HG03039 (cell line): ENCODE measurements around the gene DGCR2.
"Not testable (repeated sequence)": the region's sequence is repeated elsewhere in the genome, so short reads cannot be mapped to it uniquely, and the experiment has no call there.

Source experiments
- ATAC-seq: cut with Tn5 transposase; IDR thresholded peaks from one replicate; pipeline ENCODE4 v1.9.1; 2021; ENCODE audit warnings: mild to moderate bottlenecking, moderate library complexity; ENCODE audit not compliant: unreplicated experiment

Gene DGCR2

DNA sequence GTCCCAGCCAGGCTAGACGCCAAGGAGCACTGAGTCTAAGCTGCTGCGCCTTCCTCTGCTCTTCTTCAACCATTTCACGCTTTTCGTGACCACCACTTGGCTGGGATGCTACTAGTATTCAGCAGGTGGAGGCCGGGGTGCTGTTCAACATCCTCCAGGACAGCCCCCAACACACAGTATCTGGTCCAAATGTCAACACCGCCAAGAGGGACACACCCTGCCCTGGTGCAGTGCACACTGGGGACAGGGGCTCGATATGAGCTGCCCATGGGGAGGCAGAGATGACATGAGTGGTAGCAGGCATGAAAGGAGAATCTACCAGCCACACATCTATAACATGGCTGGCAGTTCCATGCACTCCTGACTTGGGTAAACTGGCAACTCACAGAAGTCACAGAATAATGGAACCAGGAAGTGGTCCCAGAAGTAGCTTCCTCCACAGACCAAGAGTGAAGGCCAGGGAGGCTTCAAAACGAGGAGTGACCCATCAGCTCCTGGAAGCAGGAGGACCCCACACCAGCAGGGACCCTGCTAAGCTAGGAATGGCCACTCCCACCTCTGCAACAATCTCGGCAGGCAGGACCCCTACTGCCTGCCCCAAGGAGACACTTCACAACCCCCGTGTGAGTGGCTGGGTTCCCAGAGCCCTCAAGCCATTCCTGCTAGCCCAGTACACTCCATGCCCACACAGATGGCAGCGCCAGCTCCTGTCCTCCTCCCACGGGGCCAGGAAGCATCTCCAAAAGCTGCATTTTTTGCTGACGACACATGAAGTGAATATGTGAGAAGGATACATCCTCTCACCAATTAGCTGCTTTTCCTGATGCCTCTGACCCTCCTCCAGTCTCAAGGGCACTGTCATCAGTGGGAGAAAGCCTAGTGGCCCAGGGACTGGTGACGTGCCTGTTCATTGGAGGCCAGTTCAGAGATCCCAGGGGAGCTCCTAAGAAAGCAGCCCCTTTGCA lies 78.8 kb downstream of the DGCR2 start:
- no peak for ATAC-seq

DNA sequence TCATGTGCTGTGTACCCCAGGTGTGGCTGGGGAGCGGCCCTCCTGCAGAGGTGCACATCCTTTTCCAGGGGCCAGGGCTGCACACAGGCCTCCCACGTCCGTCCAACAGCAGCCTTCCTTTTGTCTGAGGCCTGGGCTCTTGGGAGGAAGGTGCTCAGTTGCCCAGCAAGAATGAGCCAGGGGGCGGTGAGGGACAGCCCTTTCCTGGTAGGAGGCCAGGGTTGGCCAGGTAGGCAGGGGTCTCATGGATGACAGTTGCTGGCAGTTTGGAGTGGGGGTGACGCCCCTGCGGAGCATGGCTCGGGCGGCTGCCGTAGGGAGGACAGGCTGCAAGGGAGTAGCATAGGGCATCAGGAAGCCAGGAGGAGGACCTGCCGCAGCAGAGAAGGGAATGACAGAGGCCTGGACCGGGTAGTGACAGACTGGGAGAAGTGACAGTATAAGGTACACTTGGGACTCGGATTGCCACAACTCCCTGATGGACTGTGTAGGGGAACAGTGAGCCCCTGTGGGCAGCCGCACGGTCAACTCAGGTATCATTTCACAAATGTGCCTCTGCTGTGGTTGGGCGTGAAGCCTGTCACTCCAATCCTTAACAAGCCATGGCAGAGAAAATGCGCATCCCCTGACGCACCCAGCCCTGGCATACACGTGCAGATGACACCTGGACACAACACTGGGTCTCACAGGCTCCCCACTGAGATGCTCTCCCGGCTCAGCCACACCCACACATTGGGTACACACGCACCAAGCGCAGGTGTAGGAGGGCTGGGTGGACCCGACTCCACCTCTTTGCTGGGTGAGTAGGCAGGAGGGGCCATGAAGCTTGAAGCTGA lies 79.7 kb downstream of the DGCR2 start:
- ATAC-seq: no peak

DNA sequence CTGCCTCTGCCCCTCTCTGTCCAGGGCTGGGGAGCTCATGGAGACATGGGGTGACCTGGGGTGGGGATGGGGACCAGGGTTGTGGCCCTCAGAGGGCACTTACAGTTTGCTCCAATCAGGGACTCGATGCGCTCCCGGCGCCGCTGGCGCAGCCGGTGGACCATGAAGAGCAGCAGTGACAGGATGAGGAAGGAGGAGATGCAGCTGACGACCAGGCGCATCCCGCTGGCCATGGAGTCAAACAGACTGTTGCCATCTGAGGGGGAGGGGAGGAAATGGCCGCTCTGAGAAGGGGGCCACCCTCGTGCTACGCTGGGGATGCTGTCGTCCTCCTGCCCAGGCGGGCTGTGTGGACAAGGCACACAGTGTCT lies 80.5 kb downstream of the DGCR2 start:
- no peak for ATAC-seq

DNA sequence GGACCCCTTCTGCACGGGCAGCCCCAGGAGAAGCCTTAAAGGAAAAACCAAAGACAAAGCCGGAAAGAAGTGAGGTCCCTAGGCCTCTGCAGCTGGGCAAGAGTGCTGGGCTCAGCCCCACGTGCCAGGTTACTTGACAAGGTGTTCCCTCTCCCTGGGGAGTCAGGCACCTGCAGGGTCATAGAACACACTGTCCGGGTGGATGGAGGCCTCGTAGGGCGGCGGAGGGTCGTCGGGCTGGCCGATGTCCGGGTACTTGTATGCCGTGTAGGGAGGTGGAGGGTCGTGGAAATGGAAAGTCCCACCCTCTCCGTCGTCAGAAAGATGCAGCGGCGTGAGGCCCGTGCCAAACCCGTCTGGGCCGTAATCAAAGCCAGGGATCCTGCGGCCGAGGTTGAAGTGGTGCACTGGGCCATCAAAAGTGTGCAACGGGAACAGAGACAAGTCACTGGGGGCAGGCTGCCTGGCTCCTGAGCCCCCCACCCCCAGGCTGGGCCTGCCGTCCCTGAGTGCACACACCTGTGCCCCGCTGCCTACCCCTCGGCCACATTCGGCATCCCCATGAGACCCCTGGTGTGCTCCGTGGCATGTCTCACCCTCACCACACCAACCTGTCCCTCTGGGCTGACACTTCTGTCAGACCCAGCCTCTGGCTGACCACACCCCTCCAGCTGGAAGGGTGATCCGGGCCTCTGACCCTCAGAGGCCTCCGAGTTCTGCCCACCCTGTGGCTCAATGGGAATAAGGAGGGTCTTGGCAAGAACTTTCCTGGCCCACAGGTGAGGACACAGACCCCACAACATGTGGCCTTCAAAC lies 81.1 kb downstream of the DGCR2 start:
- ATAC-seq: no peak

DNA sequence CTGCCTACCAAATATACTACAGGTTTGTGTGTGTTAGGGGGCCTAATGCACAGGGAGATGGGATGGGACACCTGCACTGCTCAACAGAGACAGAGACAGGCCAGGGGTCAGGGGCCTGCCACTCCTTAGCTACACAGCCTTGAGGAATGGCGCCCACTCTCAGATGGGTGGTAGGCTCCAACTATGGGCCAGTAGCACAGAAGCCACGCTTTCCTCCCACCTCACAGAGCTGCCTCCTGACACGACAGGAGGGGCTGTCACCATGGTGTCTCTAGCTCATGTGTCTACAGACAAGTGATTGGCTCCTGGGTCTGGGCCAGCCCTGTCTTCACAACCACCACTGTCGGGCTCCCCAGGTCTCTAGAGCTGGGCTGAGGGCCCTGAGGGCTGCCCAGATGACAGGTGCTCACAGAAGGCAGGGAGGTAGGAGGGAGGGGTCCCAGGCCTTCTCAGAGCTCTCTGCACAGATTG lies 81.8 kb downstream of the DGCR2 start:
- ATAC-seq: no peak

DNA sequence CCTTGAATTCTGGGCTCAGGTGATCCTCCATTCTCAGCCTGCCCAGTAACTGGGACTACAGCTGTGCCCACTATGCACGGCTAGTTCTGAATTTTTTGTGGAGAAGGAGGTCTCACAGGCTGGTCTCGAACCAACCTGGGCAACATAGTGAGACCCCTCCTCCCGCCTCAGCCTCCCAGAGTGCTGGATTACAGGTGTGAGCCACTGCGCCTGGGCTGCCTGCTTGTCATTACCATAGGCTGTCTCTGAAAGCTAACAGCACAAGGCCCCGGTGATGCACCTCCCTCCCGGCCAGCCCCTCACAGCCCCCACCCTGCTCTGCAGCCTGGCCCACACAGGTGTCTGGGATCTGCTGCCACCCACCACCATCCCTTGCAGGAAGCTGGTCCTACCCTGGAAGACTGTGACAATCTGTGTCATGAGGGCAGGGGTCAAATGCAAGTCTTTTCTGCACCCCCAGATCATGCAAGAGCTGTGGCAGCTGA lies 82.4 kb downstream of the DGCR2 start:
- no peak for ATAC-seq

DNA sequence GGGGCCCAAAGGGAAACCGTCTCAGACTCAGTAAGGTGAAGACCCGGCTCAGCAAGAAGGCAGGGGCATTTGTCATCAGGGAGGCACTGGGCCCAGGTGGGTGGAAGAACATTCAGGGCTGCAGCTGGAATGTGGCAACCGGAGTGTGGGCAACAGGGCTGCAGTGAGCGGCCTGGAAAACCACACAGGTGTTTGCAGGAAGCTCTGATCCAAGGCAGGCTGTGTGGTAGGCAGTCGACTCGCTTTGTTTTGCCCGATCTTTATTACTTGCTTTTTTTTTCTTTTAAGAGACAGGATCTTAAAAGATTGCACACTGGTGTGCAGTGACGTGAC lies 82.8 kb downstream of the DGCR2 start:
- no peak for ATAC-seq

DNA sequence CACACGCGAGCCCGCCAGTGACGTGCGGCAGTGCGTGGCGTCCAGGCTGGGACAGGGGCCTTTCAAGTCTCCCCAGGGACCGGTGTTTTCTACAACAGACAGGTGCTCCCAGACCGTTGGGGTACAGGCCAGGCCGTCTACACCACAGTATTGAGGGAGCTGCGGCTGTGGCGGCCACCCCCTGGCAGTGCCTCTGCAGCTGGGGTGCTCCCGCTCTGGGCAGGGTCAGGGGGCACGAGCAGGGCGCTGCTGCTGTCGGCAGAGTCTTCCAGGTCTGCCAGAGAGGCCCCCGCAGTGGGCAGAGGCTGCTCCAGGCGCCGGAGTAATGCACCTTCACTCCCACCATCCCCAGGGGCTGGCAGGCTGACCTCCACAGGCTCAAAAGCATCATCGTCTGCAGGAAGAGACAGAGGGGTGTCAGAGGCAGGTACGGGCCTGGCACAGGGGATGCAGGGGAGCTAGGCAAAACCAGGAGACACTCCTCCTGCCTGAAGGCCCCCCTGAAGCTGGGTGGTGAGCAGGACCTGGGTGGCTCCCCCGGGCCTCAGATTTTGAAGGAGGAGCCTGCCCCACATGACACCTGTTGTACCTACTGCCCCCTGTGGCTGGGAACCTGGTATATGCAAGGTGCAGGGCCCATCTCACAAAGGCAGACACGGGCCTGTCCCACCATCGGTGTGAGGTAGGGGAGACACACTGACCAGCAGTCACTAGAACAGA lies 83.3 kb downstream of the DGCR2 start:
- no peak for ATAC-seq

DNA sequence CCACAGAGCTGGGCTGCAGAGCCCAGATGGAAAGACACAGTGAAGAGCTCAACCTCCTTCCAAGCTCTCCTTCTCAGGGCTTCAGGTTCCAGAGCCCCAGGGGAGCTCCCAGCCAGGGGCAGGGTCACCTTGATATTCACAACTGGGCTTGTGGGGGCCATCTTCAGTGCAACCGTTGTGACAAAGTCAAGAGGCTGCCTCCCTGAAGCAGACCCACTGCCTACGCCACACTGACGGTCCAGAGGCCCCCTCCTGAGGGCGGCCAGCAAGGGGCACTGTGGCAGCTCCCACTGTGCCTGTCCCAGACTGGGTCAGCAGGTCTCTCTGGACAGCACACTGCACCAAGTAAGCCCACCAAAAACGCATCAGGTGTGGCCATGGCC lies 84.1 kb downstream of the DGCR2 start:
- ATAC-seq: no peak

DNA sequence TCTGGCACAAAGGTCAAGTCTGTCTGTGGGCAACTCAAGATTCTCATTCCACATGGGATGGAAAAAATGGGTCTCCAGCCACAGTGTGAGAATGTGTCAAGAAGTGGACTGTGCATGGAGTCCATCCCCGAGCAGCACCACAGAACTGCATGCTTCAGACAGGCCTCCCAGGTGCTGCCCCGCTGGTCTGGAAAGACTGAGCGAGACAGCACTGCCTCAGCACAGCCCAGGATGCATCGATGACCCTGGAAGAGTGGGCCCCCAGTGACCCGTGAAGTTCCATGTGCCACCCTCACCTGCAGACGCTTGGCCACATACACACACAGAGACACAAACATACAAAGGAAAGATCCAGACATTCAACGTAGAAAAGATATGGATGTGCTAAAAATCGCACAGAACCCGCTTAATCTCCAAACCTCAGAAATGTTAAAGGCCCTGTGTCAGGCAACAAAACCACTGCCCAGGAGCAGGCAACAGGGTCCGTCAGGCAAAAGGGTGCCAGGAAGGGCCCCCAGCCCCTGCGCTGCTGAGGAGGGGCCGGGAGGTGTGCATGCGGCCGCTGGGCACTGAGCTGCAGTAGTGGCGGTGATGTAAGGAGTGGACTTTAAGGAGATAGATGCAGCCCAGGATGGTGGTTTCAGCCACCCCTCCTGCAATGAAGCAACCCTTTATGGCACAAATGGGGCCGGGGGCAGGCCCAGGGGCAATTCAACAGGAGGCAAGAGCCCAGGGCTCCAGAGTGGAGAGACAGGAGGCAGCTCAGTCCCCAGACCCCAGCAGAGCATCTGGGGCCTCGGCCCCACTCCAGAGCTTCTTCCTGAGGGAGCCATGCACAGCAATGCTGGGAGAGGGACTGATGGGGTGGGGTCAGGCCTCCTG lies 84.7 kb downstream of the DGCR2 start:
- no peak for ATAC-seq

DNA sequence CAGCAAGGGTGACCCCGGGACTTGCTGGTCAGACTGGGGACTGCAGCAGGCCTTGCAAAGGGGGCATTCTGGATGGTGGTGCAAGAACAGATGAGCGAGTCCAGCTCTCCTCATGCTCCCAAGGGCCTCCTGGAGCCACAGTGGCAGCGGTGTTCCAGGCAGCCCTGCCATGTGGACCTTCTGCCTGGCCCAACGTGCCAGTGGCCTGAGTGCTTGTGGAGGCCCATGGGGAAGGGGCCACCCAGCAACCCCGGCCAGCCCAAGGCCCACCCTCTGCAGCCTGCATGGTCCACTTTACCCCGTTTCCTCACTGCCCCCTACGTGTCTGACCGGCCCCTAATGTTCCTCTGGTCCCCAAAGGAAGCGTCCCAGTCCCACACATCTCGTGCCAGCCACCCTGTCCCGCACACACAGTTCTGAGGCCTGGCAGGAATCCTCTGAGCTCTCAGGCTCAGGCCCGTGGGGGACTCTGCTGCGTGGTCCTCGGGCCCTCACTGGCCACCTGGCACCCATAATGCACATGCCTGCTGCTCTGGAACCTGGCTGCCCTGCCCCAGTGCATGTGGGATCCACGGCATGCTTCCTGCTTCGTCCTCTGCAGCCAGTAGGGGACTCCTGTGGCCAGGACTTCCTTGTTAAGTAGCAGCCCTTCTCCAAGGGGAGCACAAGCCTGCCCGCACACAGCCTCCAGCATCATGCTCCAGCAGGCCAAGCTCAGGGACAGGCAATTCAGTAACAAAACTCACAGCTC lies 85.5 kb downstream of the DGCR2 start:
- ATAC-seq: no peak

DNA sequence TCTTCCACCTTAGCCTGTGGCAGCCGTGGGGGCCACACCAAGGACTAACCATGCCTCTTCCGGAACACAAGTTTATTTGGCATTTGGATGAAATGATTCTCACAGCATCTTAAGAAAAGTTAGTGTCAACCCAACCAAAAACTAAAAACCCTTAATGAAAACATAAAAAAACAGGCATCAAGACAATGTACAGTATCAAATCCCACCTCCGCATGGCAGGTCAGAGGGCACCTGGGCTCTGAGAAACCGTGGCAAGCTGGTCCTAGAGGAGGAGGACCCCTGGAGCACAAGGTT lies 86.0 kb downstream of the DGCR2 start:
- ATAC-seq: no peak

DNA sequence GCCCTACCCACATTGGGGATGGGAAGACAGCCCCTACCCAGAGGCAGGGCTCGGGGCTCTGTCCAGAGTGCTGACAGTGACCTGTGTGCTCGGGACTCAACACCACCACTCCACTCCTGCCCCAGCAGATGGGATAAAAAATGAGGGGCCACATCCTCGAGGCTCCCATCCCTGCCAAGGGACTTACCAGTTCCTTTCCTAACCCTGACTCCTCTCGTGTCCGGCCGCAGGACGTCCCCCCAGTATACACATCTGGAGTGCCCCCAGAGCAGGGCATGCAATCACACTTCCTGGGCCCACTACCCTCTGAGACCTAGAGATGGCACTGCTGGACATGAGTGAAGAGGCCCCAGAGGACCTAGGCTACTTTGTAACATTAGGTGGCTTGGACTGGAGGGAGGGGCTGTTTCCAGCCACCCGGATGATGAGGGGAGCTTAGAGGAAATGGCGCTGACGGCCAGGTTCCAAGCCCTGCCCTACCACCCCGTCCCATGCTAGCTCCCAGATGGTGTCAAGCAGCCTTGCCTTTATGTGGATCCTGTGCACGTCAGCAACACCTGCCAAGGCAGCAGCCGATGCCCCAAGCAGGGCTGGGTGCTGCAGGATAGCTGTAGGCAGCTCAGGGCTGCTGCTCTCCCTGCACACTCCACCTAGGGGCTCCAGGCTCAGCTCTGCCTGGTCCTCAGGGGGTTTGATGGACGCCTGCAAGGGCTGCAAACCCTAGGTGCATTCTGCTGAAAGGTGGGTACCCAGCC lies 86.6 kb downstream of the DGCR2 start:
- no peak for ATAC-seq

DNA sequence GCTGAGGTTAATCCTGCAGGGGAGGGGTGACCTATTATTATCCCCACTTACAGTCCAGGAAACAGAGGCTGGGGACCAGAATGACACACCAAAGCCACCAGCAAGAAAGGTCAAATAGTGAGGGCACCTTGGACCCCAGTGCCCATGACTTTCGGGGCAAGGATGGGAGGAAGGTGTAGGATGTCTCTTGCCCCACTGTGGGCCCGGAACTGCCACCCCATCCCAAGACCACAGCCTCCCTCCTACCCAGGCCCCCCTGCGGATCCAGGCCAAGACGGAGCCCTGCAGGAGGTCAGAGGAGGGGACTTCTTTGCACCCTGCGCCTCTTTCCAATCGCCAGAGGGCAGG lies 87.1 kb downstream of the DGCR2 start:
- not testable (repeated sequence) for ATAC-seq

DNA sequence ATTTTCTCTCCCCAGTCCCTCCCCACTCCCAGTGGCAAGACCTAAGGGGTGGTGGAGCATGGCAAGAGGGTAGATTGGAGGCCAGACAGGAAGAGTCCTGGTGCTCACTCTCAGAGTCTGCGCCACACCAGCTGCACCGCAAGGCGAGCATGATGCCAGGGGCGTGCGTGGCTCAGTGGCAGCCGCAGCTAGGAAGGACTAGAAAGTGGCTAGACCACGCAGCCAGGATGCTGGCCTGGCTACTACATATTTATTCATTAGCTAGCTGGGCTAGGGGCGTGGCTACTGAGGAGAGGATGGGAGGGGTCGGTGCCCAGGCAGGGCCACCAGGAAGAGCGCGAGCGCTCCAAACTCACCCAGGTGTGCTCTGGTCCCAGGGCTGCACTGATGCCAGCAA lies 87.5 kb downstream of the DGCR2 start:
- ATAC-seq: not testable (repeated sequence)

DNA sequence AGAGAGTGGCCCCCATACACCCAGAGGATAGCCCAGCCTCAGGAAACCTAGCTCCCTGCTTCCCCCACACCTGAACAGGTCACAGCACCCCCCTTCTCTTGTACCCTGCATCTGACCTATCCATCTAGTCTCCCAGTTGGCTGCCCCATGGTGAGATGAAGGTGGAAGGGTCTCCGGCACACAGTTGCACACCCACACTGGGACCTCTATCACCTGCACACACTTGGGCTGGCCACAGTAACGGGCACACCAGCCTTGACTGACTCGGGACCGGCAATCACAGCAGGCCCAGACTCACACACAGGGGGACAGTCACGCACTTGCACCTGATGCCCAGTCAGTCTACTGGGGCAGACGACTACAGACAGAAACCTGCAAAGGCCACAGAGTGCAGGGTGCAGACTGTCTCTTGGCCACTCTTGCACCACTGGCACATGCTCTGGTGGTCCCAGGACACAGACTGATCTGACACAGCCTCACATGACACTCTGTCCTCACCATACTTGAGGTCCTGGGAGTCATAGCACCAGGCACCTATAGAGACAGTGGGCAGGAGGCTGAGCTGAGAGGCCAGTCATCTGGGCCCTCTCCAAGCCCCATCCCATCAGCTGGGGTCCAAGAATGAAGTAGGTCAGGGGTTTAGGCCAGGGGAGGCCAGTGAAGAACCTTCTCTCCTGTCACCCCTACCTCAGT lies 88.0 kb downstream of the DGCR2 start:
- not testable (repeated sequence) for ATAC-seq

DNA sequence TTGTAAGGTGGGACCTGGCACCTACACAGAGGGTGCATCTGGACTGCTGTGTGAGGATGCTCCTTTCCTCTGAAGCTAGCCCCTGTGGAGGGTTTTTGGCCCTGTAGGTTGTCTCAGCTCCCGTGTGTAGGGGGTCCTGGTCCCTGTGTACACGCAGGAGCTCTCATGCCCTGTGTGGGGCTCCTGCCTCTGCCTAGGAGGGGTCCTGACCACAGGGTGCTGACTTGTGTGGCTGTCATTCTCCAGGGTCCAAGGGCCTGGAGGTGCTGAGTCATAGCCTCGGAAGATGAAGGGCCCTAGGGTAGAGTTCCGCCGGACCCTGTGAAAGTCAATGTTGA lies 88.7 kb downstream of the DGCR2 start:
- ATAC-seq: not testable (repeated sequence)
